K562 (cell line): ENCODE results near the gene PCED1B. TPM values are rescaled to one million over a fixed set of nuclear protein-coding genes. Genes with fewer than 3 reads are reported as not detected.

Experiments
- ATAC-seq: fragments of 200-7000 bp; cut with Tn5 transposase; 3 replicates; pipeline ENCODE4 v1.9.1; 2020; ENCODE audit warnings: moderate library complexity
- BruUV-seq: library from RNA; stranded (reverse); fragments of 400-500 nt; replicated peaks from 2 replicates; lab custom pipeline; 2021; lab: Mats Ljungman, UMichigan
- CTCF ChIA-PET: fragments of 300-600 bp; formaldehyde crosslinking; extraction: SDS; loops from one replicate; lab custom pipeline; 2021; ENCODE audit warnings: low intra/inter-chr PET ratio; lab: Yijun Ruan, JAX
- POLR2A ChIA-PET: fragments of 300-600, 350-650 bp; sonication (Branson Sonifier 250); formaldehyde crosslinking; extraction: SDS; loops from one replicate; lab custom pipeline; 2021; ENCODE audit warnings: antibody characterized with exemption, inconsistent platforms; lab: Yijun Ruan, JAX
- DNase-seq, 4 experiments: peaks; one replicate each; pipeline versions ENCODE4 v3.0.0 to v3.0.0-alpha.2; 2011 to 2018; ENCODE audit warnings: low spot score in 3 of 4, mixed read lengths in 3 of 4; ENCODE audit errors: extremely low read depth in 1 of 4
- FAIRE-seq: peaks from 2 replicates; lab custom pipeline; 2011; peaks lifted over from hg19 to GRCh38; lab: Jason Lieb, UNC
- H2AFZ ChIP-seq: 2 replicates; pipeline ENCODE4 v1.6.0; 2011; ENCODE audit warnings: low read depth, low read length, control low read depth, inconsistent platforms
- H3K27ac ChIP-seq: fragments of 200-600 bp; 3 replicates; pipeline ENCODE4 v1.8.0; 2011; ENCODE audit warnings: low read depth, mild to moderate bottlenecking, control low read depth, inconsistent platforms, low read length, moderate library complexity, mixed read lengths; ENCODE audit errors: extremely low read depth
- H3K27me3 ChIP-seq, 2 experiments: fragments of 300-600 bp in 1 of 2; 2 replicates in 1 of 2; 3 replicates in 1 of 2; pipeline versions ENCODE4 v1.6.0 to v1.8.0; 2011; ENCODE audit warnings: inconsistent platforms in 2 of 2, low read length in 2 of 2, mild to moderate bottlenecking in 1 of 2, mixed read lengths in 1 of 2, moderate library complexity in 1 of 2; ENCODE audit not compliant: control insufficient read depth in 2 of 2, insufficient read depth in 2 of 2
- H3K36me3 ChIP-seq: fragments of 300-600 bp; 3 replicates; pipeline ENCODE4 v1.8.0; 2011; ENCODE audit warnings: mild to moderate bottlenecking, low read length, inconsistent platforms; ENCODE audit not compliant: control insufficient read depth, insufficient read depth
- H3K4me1 ChIP-seq, 2 experiments: fragments of 200-600 bp in 1 of 2; replicated peaks in 1 of 2; 2 replicates in 1 of 2; 3 replicates in 1 of 2; pipeline versions ENCODE4 v1.5.1 to v1.8.0; 2011; ENCODE audit warnings: inconsistent platforms in 2 of 2, low read length in 2 of 2, mild to moderate bottlenecking in 1 of 2, mixed read lengths in 1 of 2, moderate library complexity in 1 of 2; ENCODE audit not compliant: control insufficient read depth in 2 of 2, insufficient read depth in 2 of 2
- H3K4me2 ChIP-seq: 2 replicates; pipeline ENCODE4 v1.6.1; 2011; ENCODE audit warnings: low read length, control low read depth, inconsistent platforms, mixed read lengths; ENCODE audit not compliant: insufficient read depth
- H3K4me3 ChIP-seq: fragments of 200-600 bp; sonication (generic), shearing (Covaris generic); 2 replicates; pipeline ENCODE4 v1.5.1; 2016; ENCODE audit warnings: control low read depth, inconsistent platforms
- H3K79me2 ChIP-seq: fragments of 200-600 bp; 3 replicates; pipeline ENCODE4 v1.8.0; 2011; ENCODE audit warnings: low read length, inconsistent platforms; ENCODE audit not compliant: control insufficient read depth, insufficient read depth
- H3K9ac ChIP-seq, 2 experiments: 2 replicates each; pipeline versions ENCODE4 v1.6.0 to v1.6.1; 2011; ENCODE audit warnings: low read depth in 2 of 2, low read length in 2 of 2, control low read depth in 1 of 2, inconsistent platforms in 1 of 2, mild to moderate bottlenecking in 1 of 2, mixed read lengths in 1 of 2; ENCODE audit not compliant: insufficient read depth in 1 of 2
- H3K9me1 ChIP-seq: one replicate; pipeline ENCODE4 v1.6.0; 2011; ENCODE audit warnings: inconsistent platforms, mild to moderate bottlenecking, low read length, moderate library complexity; ENCODE audit not compliant: control insufficient read depth, insufficient read depth
- H3K9me3 ChIP-seq: replicated peaks from 2 replicates; pipeline ENCODE4 v1.5.1; 2011; ENCODE audit warnings: low read depth, low read length, inconsistent platforms; ENCODE audit not compliant: control insufficient read depth, insufficient read depth
- H4K20me1 ChIP-seq: replicated peaks from 2 replicates; pipeline ENCODE4 v1.6.1; 2011; ENCODE audit warnings: low read length, inconsistent platforms, mixed read lengths; ENCODE audit not compliant: control insufficient read depth, insufficient read depth
- AFF4 ChIP-seq: sonication (generic); formaldehyde crosslinking; IDR thresholded peaks from 2 replicates; pipeline ENCODE4 v1.8.0; 2023; ENCODE audit warnings: mild to moderate bottlenecking, missing genetic modification reagents
- CEBPG ChIP-seq, 3 experiments: fragments of 200-800 bp in 1 of 3; sonication (Bioruptor generic) in 1 of 3; sonication (generic) in 1 of 3; formaldehyde crosslinking in 1 of 3; IDR thresholded peaks in 2 of 3; conservative IDR thresholded peaks in 1 of 3; 2 replicates each; pipeline versions ENCODE4 v1.6.1 to v1.8.0; 2016 to 2022; ENCODE audit warnings: missing compliant biosample characterization in 2 of 3, missing genetic modification characterization in 2 of 3, mild to moderate bottlenecking in 1 of 3, missing genetic modification reagents in 1 of 3
- TSC22D4 ChIP-seq: fragments of 450-650 bp; IDR thresholded peaks from 2 replicates; pipeline ENCODE4 v1.6.1; 2016; ENCODE audit warnings: missing genetic modification characterization, missing biosample characterization, control low read depth
- ZEB2 ChIP-seq: fragments of 450-650 bp; IDR thresholded peaks from 2 replicates; pipeline ENCODE4 v1.6.1; 2016
- ZNF274 ChIP-seq: IDR thresholded peaks from 2 replicates; pipeline ENCODE4 v1.6.1; 2011; ENCODE audit warnings: low read depth, mild to moderate bottlenecking, low read length, moderate library complexity, borderline replicate concordance
- WGBS: fragments of 100-300 bp; shearing (Covaris generic); methylation state at CpG from one replicate; pipeline ENCODE4 v1.1.6; 2016; ENCODE audit warnings: low coverage, mixed read lengths; ENCODE audit not compliant: insufficient coverage; ENCODE audit errors: missing lambda C conversion rate; 5-methylcytosine and 5-hydroxymethylcytosine counted together
- in situ Hi-C: fragments of 300-500 bp; cut with MboI; formaldehyde crosslinking; loops from 4 replicates; pipeline ENCODE4 v1.15.0; 2018; ENCODE audit warnings: inconsistent platforms, mixed read lengths
- intact Hi-C: fragments of 100-400 bp; cut with micrococcal nuclease; formaldehyde crosslinking; loops from 2 replicates; pipeline ENCODE4 v1.14.2; 2022
- polyA plus RNA-seq, 8 experiments: library from polyadenylated mRNA; depleted of rRNA in 4 of 8; stranded (reverse) in 5 of 8; unstranded in 3 of 8; fragments of >200 nt; fragmentation: Nextera tagmentation in 2 of 8; fragmentation: Illumina TruSeq in 1 of 8; extraction: Ambion mirVana in 2 of 8; extraction: Trizol in 1 of 8; gene quantifications; 2 replicates each; pipeline versions ENCODE4 v1.2.1 to v1.2.3, GENCODE V29; 2011 to 2014; ENCODE audit warnings: inconsistent platforms in 1 of 8, missing spikeins in 1 of 8
- total RNA-seq, 7 experiments: library from RNA; depleted of rRNA in 6 of 7; stranded (reverse); fragments of >200 nt in 6 of 7; fragmentation: Illumina TruSeq in 2 of 7; extraction: Trizol in 2 of 7; gene quantifications; 2 replicates each; pipeline versions ENCODE4 v1.2.1 to v1.2.3, GENCODE V29; 2011 to 2021; ENCODE audit warnings: low replicate concordance in 1 of 7
- TF ChIP-seq, protein P1 (sequence below), 2 experiments: fragments of 450-650 bp in 1 of 2; sonication (generic) in 1 of 2; formaldehyde crosslinking in 1 of 2; IDR thresholded peaks in 1 of 2; conservative IDR thresholded peaks in 1 of 2; 2 replicates each; pipeline versions ENCODE4 v1.6.1 to v1.8.1; 2016 to 2023; ENCODE audit warnings: mild to moderate bottlenecking in 2 of 2, moderate library complexity in 2 of 2, inconsistent platforms in 1 of 2, missing genetic modification reagents in 1 of 2

The PCED1B gene
- total and polyA plus RNA-seq, 9 of the 15 experiments (the other 6 are each of a cell fraction or from before 2014, with no cell fraction given): 1.2 to 9.3 (median 2.5) TPM

DNA sequence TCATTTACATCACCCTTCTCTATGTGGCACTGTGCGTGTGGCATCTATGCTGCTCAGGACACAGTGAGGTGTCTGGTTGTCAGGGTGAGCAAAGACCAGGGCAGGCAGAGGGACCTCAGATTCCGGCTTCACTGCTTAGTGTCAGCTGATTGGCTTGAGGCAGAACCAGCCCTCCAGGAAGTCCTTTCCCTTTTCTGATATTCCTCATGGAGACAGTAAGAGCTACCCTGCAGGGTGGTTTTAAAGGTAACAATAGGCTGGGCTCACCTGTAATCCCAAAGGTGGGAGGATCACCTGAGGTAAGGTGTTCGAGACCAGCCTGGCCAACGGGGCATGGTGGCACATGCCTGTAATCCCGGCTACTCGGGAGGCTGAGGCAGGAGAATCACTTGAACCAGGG, 129.6 kb downstream of the PCED1B start (continued):
- no peak for TF ChIP-seq AFF4 (CRISPR knock-in tag)
- TF ChIP-seq ZEB2: no peak

GRCh38 chr12:47210776-47211175, 131.4 kb downstream of the PCED1B start:
- DNase-seq (no peak), FAIRE-seq (no peak), ATAC-seq (no peak)
- no peak overlapping the region for H2AFZ ChIP-seq
- ChIA-PET POLR2A (interaction anchor here (1.0 to 1.2 kb wide), 2 partner anchors 17 to 22 kb away, joined by 3 to 4 read pairs; no protein-coding TSS in a partner anchor), CTCF (no interaction called here)
- in situ Hi-C loops: no loop called here
- H3K9me3 ChIP-seq: no peaks in the 10 kb centered on the region
- H3K9me1 ChIP-seq: peaks cover 3% of the 10 kb centered on the region
- BruUV-seq: no TSS peak
- no peak overlapping the region for H3K9ac ChIP-seq
- no peaks in the 10 kb centered on the region for H3K79me2 ChIP-seq
- no peaks in the 10 kb centered on the region for H4K20me1 ChIP-seq
- H3K4me1 ChIP-seq: peaks cover 10 to 48% of the 10 kb centered on the region in 2 experiments
- intact Hi-C loops: loop anchor here (10.0 kb wide), 1 partner anchor 164 kb away; no protein-coding TSS in a partner anchor
- 88% methylated on average over 4 of the region's 4 CpGs for WGBS
- H3K4me3 ChIP-seq: no peak overlapping the region
- H3K36me3 ChIP-seq: no peaks in the 10 kb centered on the region
- no peak overlapping the region for H3K27ac ChIP-seq
- no peaks in the 10 kb centered on the region for H3K27me3 ChIP-seq
- TF ChIP-seq, protein P1, sequence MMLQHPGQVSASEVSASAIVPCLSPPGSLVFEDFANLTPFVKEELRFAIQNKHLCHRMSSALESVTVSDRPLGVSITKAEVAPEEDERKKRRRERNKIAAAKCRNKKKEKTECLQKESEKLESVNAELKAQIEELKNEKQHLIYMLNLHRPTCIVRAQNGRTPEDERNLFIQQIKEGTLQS (IDR thresholded peaks at IDR 0.05): 0 out of 2 replicates have a peak, but pooled peaks have one; percentile 51
- TF ChIP-seq, protein P1 (CRISPR knock-in tag; conservative IDR thresholded peaks at IDR 0.05): no peak
- TF ChIP-seq ZNF274 (no peak), TSC22D4 (no peak), CEBPG (CRISPR knock-in tag; IDR thresholded peaks at IDR 0.05) (no peak), CEBPG (tag; conservative IDR thresholded peaks at IDR 0.05 in 1 of 2, IDR thresholded peaks at IDR 0.05 in 1 of 2) (peak in 1 of 2 experiments; percentile 67; a peak in 2 of 4 replicates)
- no peak overlapping the region for H3K4me2 ChIP-seq
